Skin of body (tissue), 2 donors: ENCODE data around the gene PANK4. TPM values are rescaled to one million over a fixed set of nuclear protein-coding genes. Genes with fewer than 3 reads are reported as not detected.

Experiments used
- DNase-seq: peaks from one replicate; lab custom pipeline; 2025; lab: John Stamatoyannopoulos, UW
- total RNA-seq: library from RNA; depleted of rRNA; stranded (reverse); fragments of >200 nt; gene quantifications from one replicate; pipeline ENCODE4 v1.2.3, GENCODE V29; 2014

PANK4 gene
- total RNA-seq, 1 donor from 2014 or later, result 24.1 TPM

DNA sequence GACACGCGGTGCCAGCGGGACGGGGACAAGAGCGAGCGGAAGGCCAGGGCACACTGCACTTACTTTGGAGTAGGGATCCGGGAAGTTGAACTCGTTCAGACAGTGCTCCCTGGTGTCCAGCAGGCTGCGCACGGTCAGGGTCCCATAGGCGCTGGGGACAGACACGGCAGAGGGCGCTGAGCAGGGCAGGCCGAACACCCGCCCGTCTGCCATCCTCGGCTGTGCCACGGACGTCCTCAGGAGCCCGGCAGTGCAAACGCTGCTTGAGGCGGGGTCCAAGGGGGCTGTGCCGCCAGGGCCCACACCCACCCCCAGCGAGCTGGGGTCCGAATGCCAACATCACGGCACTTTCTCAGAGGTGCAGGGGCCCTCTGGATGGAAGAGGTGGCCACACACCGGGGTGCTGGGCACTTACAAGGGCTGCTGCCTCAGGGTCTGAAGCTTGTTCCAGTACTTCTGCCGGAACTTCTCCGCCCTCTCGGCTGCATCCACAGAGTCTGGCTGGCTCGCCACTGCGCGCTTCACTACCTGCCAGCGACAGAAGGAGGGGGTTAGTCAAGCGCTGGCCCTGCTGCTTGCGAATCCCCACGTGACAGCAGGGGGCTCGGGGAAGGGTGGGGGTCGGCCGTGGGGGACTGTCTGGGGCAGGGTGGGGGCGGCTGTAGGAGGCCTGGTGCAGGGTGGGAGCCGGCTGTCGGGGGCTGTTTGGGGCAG, 12.3 kb downstream of the PANK4 start:
- no peak for DNase-seq

DNA sequence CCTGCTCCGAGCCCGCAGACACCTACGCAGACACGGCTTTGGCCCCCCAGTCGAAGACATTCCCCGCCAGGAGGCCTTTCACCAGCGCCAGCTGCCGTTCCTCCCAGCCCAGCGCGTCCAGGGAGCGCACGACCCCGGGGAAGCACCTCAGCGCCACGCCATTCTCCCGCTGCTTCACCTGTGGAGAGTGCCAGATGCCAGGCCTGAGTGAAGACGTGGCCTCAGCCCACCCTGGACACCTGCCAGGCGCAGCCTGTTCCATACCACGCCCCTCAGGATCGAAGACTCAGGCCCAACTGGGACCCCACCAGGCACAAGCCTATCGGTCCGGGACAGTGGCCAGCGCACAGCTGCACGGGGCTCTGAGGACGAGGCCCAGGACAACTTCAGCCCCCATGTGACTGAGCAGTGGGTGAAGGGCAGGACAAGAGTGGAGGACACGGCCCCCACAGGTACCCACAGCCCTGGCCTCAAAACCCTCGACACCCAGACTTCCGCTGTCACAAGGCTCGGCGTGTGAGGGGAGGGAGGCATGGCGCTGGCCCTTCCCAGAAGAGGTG, 13.5 kb downstream of the PANK4 start:
- DNase-seq, result no peak

DNA sequence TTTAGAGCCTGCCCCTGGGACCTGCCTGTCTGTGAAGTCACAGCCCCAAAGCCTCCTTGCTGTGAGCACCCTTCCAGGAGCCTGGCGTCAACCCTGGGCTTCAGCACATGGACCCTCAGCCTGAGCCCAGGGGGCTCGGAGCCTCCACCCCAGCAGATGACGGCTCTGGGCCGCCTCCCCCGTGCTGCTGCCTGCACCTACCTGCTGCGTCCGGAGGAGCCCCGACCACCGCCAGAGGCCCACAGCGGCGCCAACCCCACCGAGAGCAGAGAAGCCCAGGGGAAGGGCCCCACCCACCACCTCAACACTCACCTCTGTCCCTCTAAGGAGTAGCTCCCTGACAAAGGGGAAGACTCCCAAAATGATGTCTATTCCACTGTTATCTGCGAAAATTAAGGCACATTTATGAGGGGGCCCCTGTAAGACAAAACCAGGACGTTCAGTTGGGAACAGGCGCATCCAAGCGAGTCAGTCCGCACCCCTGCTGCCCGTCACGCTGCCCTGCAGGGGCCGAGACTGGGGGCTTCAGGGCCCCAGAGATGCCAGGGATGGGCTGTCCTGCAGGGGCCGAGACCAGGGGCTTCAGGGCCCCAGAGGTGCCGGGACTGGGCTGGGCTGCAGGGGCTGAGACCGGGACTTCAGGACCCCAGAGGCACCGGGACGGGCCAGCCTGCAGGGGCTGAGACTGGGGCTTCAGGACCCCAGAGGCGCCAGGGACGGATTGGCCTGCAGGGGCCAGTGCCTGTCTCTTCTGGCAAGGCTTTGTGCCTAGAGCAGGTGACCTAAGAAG, 15.8 kb downstream of the PANK4 start:
- no peak for DNase-seq

DNA sequence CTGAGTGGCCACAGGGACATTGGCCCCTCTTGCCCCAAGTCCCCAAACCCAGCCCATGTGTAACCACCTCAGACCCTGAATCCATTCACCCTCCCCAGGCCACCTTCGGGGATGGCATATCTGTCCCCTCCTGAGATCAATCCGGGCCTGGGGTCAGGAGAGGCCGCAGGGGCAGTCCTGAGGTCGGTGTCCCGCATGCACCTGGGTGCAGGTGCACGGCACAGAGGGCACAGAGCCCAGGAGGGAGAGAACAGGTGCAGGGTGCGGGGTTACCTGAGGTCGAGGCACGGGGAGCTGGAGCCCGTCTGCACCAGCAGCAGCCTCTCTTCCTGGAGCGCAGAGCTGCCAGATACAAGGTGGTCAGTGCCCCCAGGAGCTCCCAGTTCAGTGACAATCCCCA, 16.8 kb downstream of the PANK4 start:
- no peak for DNase-seq

DNA sequence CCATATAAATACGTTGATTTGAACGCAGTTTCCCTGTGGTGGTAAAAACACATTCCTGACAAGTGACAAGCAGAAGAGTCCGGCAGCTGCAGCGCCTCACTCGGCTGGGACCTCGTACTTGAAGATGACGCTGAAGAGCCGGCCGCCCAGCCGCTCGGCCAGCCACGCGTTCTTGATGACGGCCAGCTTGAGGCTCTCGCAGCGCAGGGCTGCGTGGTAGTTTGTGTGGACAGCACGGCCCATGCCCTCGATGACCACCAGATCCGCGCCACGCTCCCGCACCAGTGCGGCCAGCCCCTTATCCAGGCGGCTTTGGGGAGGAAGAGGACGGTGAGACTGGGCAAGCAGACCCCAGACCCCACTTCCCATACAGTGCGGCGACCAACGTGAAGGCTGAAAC, 17.6 kb downstream of the PANK4 start:
- DNase-seq, result no peak

DNA sequence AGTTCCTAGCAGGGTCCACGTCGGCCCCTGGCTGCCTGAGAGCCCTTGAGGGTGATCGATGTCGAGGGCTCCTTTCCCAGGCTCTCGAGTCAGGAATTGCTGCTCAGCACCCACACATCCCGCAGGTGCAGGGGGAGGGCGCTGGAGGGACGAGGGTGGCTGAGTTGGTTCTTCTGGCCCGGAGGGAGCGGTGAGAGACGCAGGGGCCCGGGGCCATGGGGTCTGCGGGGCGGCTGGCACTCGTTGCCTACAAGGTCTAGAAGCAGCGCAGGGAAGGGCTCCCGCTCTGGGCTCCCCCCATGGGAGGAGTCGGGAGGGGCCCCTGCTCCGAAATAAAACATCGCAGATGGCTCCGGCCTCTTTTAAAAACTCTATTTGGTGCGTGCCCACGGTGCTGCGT, 18.2 kb downstream of the PANK4 start:
- no peak for DNase-seq

DNA sequence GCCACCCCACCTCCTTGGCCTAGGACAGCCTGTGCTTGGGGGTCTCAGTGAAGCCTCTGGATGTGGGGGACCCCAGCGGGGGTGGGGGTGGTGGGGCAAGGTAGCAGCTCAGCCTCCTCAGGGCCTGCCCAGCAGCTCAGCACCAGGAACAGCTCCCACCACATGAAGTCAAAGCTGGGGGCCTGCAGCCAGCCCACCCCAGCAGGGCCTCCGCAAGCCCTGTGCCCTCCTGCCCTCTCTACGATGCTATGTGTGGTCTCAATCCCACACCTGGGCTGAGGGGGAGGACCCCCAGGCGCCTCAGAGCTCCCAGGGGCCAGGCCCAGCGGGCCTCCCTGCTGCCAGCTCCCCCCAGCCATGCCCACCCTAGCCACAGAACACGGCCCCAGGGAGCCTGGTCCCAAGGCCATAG, 18.6 kb downstream of the PANK4 start:
- DNase-seq, result no peak

DNA sequence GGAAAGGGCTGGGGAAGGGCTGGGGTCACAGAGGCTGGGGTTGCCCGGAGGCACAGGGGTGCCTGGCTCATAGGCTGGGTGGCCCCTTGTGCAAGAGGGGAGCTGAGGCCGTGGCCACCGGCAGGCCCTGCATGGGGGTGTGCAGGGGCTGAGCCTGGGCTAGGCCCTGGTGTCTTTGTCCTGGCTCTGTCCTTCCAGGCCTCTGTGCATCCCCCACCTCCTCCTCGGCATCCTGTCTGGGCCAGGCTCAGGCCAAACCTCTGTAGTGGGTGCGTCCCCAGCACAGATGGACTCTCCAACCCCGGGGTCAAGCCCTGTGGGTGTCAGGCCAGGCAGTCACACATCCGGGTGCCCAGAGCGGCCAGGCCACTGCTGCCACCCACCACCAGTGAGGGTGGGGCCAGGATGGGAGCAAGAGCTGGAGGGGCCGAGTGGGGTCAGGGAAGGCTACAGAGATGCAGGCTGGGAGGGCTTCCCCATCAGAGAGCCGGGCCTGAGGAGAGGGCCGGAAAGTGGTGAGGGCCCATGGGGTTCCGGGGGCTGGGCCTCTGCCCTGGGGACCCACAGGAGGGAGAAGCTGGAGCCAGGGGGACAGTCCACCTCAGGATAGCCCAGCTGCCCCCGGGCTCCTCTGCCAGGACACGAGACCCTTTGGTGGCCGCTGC, 19.4 kb downstream of the PANK4 start:
- DNase-seq, result no peak

DNA sequence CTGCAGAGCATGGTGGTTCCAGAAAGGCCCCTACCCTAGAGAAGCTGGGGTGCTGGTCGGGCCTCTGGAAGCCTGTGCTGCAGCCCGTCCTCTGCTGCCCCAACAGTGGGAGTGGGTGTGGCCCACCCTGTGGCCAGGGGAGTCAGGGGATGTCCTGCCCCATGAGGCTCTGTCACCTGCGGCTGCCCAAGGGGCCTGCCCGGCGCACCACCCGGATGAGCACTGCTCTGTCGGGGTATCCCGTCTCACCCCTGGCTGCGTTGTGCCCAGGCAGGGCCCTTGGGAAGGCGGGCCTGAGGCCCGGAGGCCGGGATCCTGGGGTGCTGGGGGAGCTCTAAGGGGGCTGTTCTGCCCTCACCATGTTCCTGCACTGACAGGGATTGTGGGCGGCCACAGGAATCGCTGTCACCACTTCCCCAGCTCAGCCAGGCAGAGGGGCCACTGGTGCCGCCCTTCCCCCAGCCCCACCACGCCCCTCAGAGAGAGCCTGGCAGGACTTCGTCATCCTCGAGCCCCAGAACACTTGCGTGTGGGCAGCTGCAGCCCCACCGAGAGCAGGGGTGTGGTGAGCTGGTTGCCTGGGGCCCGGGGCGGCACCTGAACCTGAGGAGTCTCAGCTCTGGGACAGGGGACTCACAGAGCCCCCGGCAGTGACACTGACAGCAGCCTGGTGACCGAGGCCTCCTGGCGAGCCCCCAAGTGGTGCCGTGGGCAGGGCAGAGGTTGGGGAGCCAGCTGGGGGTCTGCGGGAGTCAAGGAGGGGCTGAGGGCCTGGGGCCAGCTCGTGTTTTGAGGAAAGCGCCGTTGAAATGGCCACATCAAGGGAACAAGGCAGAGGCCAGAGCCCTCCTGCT, 20.2 kb downstream of the PANK4 start:
- no peak for DNase-seq

DNA sequence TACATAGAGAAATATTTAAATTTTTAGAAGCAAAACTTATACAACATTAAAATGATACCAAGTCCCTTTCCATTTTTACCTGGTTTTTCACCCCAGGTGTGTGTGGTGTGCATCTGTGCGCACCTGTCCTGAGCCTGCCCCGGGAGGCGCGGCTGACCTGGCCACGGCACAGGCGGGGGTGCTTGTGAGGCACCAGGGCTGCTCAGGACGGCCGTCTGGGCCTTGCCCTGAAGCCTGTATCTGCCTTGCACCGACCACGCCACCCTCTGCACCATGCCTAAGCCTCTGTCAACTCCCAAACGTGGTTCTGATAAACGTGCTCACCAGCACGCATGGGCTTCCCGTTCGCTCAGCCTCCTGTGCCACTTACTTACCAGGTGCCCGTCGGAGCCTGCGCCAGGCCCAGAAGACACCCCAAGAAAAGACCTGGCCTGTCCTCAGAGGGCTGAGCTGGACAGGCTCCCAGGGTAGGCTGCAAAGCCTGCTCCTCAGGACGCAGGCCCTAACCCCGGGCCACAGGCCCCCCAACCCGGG, 20.9 kb downstream of the PANK4 start:
- no peak for DNase-seq

DNA sequence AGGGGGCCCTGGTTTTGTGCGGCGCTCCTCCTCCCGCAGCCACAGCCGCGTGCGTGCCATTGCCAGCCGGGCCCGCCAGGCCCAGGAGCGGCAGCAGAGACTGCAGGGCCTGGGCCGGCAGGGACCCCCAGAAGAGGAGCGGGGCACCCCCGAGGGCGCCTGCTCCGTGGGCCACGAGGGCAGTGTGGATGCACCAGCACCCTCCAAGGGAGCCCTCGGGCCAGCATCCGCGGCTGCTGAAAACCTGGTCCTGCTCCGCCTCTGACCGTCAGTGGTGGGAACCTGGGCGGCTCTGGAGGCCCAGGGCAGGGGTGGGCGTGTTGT, 21.5 kb downstream of the PANK4 start:
- DNase-seq, result no peak

DNA sequence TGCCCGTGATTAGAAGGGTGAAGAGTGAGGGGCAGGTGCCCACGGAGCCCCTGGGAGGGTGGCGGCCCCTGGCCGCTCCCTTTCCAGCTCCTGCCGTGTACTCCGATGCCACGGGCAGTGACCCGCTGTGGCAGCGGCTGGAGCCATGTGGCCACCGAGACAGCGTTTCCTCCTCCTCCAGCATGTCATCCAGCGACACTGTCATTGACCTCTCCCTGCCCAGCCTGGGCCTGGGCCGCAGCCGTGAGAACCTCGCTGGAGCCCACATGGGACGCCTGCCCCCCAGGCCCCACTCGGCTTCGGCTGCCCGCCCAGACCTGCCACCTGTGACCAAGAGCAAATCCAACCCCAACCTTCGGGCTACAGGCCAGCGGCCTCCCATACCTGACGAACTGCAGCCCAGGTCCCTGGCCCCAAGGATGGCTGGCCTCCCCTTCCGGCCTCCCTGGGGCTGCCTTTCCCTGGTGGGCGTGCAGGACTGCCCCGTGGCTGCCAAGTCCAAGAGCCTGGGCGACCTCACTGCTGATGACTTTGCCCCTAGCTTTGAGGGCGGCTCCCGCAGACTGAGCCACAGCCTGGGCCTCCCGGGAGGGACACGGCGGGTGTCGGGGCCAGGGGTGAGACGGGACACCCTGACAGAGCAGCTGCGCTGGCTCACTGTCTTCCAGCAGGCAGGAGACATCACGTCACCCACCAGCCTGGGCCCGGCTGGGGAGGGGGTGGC, 22.0 kb downstream of the PANK4 start:
- no peak for DNase-seq

DNA sequence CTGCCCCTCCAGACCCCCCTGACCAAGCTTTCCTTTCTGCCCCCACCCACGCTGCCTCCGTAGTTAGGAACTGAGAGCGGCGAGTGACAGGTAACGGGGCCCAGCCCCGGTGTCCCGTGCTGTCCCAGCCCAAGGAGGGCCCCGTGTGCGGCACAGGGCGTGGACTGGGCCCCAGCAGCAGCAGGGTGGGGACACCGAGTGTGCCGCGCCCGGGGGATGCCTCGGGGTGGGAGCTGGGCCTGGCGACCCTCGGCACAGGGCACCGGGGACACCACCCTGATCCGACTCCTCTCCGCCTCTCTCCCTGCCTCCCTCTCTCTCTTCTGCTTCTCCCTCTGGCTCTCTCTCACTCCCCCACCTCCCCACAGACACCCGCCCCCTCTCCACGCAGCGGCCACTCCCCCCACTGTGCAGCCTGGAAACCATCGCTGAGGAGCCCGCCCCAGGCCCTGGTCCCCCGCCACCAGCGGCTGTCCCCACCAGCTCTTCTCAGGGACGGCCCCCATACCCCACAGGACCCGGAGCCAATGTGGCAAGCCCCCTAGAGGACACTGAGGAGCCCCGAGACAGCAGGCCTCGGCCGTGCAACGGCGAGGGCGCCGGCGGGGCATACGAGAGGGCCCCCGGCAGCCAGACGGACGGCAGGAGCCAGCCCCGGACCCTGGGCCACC, 22.7 kb downstream of the PANK4 start:
- DNase-seq, result no peak

DNA sequence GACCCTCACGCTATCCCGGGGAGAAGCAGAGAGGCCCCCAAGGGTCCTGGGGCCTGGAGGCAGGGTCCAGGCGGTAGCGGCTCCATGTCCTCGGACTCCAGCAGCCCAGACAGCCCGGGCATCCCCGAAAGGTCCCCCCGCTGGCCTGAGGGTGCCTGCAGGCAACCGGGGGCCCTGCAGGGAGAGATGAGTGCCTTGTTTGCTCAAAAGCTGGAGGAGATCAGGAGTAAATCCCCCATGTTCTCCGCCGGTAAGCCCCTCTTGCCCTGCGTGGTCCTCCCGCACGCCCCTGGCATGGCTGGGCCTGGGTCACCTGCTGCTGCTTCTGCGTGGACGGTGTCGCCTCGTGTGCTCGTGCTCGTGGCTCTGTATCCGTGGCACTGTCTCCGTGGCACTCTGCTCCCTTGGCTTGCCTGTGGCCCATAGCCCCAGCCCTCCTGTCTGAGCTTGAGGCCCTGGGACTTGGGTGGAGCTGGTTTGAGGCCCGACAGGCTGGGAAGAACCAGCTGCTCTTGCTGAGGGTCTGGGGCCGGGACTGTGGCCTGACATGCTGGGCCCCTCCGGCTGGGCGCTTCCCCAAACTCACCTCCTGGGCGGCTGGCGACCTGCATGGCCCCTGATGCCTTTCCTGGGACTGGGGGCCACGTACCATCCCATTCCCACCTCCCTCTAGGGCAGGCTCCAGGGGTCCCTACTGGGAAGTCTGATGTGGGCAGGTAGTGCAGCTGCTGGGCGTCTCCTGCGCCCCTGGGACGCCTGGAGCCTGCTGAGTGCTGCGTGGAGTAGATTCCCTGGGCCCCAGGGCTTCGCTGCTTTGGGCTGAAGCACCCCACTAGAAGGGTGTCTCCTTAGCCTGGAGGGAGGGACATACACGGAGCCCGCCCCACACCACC, 23.5 kb downstream of the PANK4 start:
- DNase-seq, result no peak

DNA sequence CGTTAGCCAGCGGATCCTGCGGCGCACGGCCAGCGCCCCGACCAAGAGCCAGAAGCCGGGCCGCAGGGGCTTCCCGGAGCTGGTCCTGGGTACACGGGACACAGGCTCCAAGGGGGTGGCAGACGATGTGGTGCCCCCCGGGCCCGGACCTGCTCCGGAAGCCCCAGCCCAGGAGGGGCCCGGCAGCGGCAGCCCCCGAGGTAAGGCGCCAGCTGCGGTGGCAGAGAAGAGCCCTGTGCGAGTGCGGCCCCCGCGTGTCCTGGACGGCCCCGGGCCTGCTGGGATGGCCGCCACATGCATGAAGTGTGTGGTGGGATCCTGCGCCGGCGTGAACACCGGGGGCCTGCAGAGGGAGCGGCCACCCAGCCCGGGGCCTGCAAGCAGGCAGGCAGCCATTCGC, 24.2 kb downstream of the PANK4 start:
- DNase-seq, result no peak

DNA sequence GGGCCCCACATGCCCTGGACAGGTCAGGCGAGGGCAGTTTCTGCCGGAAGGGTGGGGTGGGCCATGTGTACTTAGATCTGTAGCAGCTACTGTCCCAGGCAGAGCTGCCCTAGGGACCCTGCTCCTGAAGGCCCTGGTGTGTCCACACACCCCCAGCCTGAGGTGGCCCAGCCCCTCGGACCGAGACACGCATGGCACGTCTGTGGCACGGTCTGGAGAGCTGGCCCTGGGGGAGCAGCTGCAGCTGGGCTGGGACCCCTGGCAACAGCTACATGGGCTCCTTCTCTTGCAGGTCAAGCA, 24.6 kb downstream of the PANK4 start:
- DNase-seq, result no peak

DNA sequence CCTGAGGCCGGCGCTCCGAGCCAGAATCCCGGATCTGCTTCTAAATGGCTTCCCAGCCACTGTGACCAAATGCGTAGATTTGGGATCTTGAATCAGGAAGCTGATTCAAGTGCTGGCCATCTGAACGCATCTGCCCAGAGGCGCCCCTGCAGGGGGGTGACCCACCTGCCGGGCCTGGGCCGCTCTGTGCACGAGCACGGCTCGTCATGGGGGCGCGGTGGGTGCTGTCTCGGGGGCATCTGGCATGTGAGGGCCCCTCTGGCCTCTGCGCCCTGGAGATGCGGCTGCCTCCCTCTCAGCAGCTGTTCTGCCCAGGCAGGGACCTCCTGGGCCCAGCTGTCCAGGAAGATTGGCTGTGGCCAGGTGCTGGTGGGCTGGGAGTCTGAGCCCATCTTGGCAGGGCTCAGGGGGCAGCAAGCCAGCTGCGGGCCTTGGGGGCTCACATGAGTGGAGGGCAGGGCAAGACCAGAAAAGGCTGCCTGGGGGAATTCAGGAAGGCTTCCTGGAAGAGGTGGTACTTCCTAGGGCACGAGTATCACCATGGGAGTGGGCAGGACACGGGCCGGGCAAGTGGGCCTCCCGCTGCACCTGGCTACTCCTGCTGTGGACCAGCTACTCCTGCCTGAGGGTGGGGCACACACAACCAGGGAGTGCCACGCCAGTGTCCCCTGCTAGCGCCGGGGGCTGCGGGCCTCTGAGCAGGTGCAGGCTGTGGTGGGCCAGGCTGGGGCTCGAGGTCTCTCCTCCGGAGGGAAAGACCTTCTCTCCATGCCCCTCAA, 25.2 kb downstream of the PANK4 start:
- no peak for DNase-seq

DNA sequence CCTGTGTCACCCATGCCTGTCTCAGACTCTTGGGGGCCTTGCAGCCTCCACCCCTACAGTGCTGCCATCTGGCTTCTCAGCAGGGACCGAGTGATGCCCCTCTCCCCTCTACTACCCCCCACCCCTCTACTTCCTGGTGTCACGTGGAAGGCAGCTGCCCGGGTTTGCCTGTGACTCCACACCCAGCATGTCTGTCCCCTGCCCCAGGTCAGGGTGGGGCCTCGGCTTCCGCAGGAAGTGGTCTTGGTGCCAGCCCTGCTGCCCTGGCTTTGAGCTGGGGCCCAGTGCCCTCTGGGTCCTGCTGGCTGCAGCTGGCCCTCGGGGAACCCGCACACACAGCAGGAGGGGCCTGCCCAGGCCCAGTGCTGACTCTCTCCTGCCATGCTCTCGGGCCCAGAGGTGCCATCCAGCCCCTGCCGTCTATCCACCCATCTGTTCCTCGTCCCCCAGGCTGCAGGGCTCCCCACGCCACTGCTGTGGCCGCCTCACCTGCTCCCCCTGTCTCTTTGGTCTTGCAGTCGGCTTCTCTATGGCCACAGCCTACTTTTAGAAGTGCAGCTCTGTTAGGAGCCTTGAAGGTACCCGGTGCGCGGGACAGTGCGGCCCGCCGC, 26.3 kb downstream of the PANK4 start:
- DNase-seq, result no peak
